Upper lobe of left lung (tissue), 6 donors: ENCODE measurements around the gene ATP9A. TPM values are rescaled to one million over a fixed set of nuclear protein-coding genes. Genes with fewer than 3 reads are reported as not detected.
"Not testable (repeated sequence)": the region's sequence is repeated elsewhere in the genome, so short reads cannot be mapped to it uniquely, and the experiment has no call there.

Experiments used
- ATAC-seq, 2 donors: fragments of 200-7000 bp; cut with Tn5 transposase; one replicate each; pipeline ENCODE4 v1.9.1; 2022; ENCODE audit warnings: mild to moderate bottlenecking in 2 of 2, moderate library complexity in 2 of 2; ENCODE audit not compliant: low FRiP score in 2 of 2
- DNase-seq, 2 donors: peaks; one replicate each; pipeline ENCODE4 v3.0.0-alpha.2; 2019 to 2020
- H3K27ac ChIP-seq, 4 donors: fragments of 200-600 bp; sonication (generic); one replicate each; pipeline ENCODE4 v1.5.1; 2016 to 2019
- H3K27me3 ChIP-seq, 4 donors: fragments of 200-600 bp; sonication (generic); one replicate each; pipeline ENCODE4 v1.5.1; 2017 to 2019
- H3K36me3 ChIP-seq, 4 donors: fragments of 200-600 bp; sonication (generic); one replicate each; pipeline ENCODE4 v1.5.1; 2016 to 2019
- H3K4me1 ChIP-seq, 4 donors: fragments of 200-600 bp; sonication (generic); one replicate each; pipeline ENCODE4 v1.5.1; 2018 to 2019
- H3K4me3 ChIP-seq, 4 donors: fragments of 200-600 bp; sonication (generic); one replicate each; pipeline ENCODE4 v1.5.1; 2017 to 2019; ENCODE audit warnings: mild to moderate bottlenecking in 2 of 4, moderate library complexity in 1 of 4
- H3K9me3 ChIP-seq, 4 donors: fragments of 200-600 bp; sonication (generic); one replicate each; pipeline ENCODE4 v1.5.1; 2018 to 2019
- EP300 ChIP-seq, 4 donors: sonication (generic); formaldehyde crosslinking; IDR thresholded peaks; one replicate each; pipeline ENCODE4 v1.5.1; 2017; ENCODE audit warnings: antibody characterized with exemption in 4 of 4, control low read depth in 2 of 4
- POLR2A ChIP-seq, 4 donors: fragments of 450-650 bp; IDR thresholded peaks; one replicate each; pipeline ENCODE4 v1.5.1; 2016 to 2017; ENCODE audit warnings: antibody characterized with exemption in 4 of 4, mild to moderate bottlenecking in 2 of 4
- POLR2AphosphoS5 ChIP-seq, 2 donors: sonication (generic); formaldehyde crosslinking; IDR thresholded peaks; one replicate each; pipeline ENCODE4 v1.5.1; 2017; ENCODE audit warnings: antibody characterized with exemption in 2 of 2
- WGBS, 2 donors: methylation state at CpG; one replicate each; pipeline ENCODE4 v1.1.5; 2017 to 2018; 5-methylcytosine and 5-hydroxymethylcytosine counted together
- total RNA-seq, 6 donors: library from RNA; depleted of rRNA in 4 of 6; stranded (reverse); fragments of >200 nt in 4 of 6; gene quantifications; one replicate each; pipeline versions ENCODE4 v1.1.0 to v1.2.1, GENCODE V29; 2016 to 2021
- TF ChIP-seq, protein P1 (sequence below), 6 experiments: fragments of 450-650 bp in 4 of 6; fragments of 200-600 bp in 2 of 6; sonication (generic) in 2 of 6; IDR thresholded peaks; one replicate each; pipeline ENCODE4 v1.5.1; 2016 to 2019; ENCODE audit warnings: antibody characterized with exemption in 6 of 6
- donor health status: DM: no; HTN: no; CAD: no; lungs with moderate emphysema.
- donor health status: DM: no; HTN: yes; CAD: no; lungs with severe emphysema.

Gene ATP9A
- total RNA-seq, 6 donors from 2014 or later = 15.7 to 31.3 (median 22.8) TPM

DNA sequence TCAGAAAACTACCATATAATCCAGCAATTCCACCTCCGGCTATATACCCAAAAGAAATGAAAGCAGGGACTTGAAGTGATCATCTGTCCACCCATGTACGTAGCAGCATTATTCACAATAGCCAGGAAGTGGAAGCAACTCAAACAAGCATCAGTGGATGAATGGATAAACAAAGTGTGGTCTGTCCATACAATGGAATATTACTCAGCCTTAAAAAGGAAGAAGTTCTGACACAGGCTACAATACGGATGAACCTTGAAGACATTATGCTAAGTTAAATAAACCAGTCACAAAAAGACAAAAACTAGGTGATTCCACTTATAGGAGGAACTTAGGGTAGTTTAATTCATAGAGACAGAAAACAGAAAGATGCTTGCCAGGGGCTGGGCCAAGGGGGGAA lies 76.5 kb downstream of the ATP9A start:
- Histone ChIP-seq H3K4me1 (peaks cover 1 to 13% (median 8%) of the 10 kb centered on the region in 4 donors), H3K27me3 (no peaks in the 10 kb centered on the region), H3K27ac (no peak overlapping the region), H3K36me3 (peaks cover 0 to 4% (median 0%) of the 10 kb centered on the region in 4 donors), H3K9me3 (no peaks in the 10 kb centered on the region), H3K4me3 (no peak overlapping the region)
- DNase-seq = no peak
- WGBS, 2 donors = 97 to 98% methylated on average over 3 of the region's 3 CpGs
- no peak for ATAC-seq
- no peak for TF ChIP-seq POLR2AphosphoS5 (IDR thresholded peaks at IDR 0.05)
- TF ChIP-seq POLR2A (IDR thresholded peaks at IDR 0.05) = no peak
- TF ChIP-seq, protein P1, sequence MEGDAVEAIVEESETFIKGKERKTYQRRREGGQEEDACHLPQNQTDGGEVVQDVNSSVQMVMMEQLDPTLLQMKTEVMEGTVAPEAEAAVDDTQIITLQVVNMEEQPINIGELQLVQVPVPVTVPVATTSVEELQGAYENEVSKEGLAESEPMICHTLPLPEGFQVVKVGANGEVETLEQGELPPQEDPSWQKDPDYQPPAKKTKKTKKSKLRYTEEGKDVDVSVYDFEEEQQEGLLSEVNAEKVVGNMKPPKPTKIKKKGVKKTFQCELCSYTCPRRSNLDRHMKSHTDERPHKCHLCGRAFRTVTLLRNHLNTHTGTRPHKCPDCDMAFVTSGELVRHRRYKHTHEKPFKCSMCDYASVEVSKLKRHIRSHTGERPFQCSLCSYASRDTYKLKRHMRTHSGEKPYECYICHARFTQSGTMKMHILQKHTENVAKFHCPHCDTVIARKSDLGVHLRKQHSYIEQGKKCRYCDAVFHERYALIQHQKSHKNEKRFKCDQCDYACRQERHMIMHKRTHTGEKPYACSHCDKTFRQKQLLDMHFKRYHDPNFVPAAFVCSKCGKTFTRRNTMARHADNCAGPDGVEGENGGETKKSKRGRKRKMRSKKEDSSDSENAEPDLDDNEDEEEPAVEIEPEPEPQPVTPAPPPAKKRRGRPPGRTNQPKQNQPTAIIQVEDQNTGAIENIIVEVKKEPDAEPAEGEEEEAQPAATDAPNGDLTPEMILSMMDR (IDR thresholded peaks at IDR 0.05) = no peak
- no peak for TF ChIP-seq EP300 (IDR thresholded peaks at IDR 0.05)

GRCh38 chr20:51688600-51689244 lies 79.5 kb downstream of the ATP9A start:
- H3K4me1 ChIP-seq = no peaks in the 10 kb centered on the region
- WGBS, 2 donors = 91 to 92% methylated on average over 19 of the region's 19 CpGs
- no peaks in the 10 kb centered on the region for H3K27me3 ChIP-seq
- H3K4me3 ChIP-seq = no peak overlapping the region
- DNase-seq = no peak
- no peak overlapping the region for H3K27ac ChIP-seq
- H3K9me3 ChIP-seq = no peaks in the 10 kb centered on the region
- peaks cover 0 to 4% (median 0%) of the 10 kb centered on the region in 4 donors for H3K36me3 ChIP-seq
- no peak for ATAC-seq
- TF ChIP-seq POLR2AphosphoS5 (IDR thresholded peaks at IDR 0.05) = no peak
- TF ChIP-seq EP300 (IDR thresholded peaks at IDR 0.05) = no peak
- TF ChIP-seq, protein P1 (IDR thresholded peaks at IDR 0.05) = no peak
- TF ChIP-seq POLR2A (IDR thresholded peaks at IDR 0.05) = no peak

GRCh38 chr20:51687630-51688029 lies 80.6 kb downstream of the ATP9A start:
- H3K4me1 ChIP-seq = no peaks in the 10 kb centered on the region
- WGBS, 2 donors = 84 to 90% methylated on average over 3 of the region's 3 CpGs
- H3K27ac ChIP-seq = no peak overlapping the region
- H3K4me3 ChIP-seq = no peak overlapping the region
- ATAC-seq = no peak
- TF ChIP-seq POLR2AphosphoS5 (IDR thresholded peaks at IDR 0.05) (no peak), EP300 (IDR thresholded peaks at IDR 0.05) (no peak), POLR2A (IDR thresholded peaks at IDR 0.05) (no peak)
- TF ChIP-seq, protein P1 (IDR thresholded peaks at IDR 0.05) = no peak
- peaks cover 0 to 4% (median 0%) of the 10 kb centered on the region in 4 donors for H3K36me3 ChIP-seq
- DNase-seq = no peak
- no peaks in the 10 kb centered on the region for H3K9me3 ChIP-seq
- no peaks in the 10 kb centered on the region for H3K27me3 ChIP-seq

DNA sequence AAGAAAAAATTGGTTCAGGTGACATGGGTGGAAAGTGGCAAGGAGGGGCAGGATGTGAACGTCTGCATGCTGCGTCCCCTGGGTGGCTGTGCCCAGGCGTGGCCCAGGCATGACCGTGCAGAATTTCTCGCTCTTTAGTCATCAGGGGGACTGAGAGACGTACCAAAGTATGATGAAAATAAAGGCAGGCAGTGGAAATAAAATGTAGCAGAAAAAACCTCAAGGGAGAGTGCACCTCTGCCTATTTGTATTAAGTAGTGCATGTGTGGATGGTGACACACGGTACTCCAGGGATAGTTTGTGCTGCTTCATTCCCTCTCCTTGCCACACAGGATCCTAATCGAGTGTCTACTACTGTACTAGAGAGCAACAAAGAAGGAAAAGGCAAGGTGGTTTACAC lies 81.1 kb downstream of the ATP9A start:
- 63 to 88% methylated on average over 8 of the region's 8 CpGs for WGBS, 2 donors
- DNase-seq (peak in 1 of 2 donors; percentile 36), ATAC-seq (no peak)

GRCh38 chr20:51685494-51685893 lies 82.7 kb downstream of the ATP9A start:
- ATAC-seq, H3K9me3 ChIP-seq, DNase-seq, H3K4me1 ChIP-seq, H3K4me3 ChIP-seq, H3K36me3 ChIP-seq, H3K27ac ChIP-seq, H3K27me3 ChIP-seq: not testable (repeated sequence)
- WGBS, 2 donors = 45 to 71% methylated on average over 2 of the region's 2 CpGs

More for the DNA sequence above, 81.1 kb downstream of the ATP9A start:
- TF ChIP-seq, protein P1 (IDR thresholded peaks at IDR 0.05) = no peak
- TF ChIP-seq EP300 (IDR thresholded peaks at IDR 0.05) = no peak
- TF ChIP-seq POLR2AphosphoS5 (IDR thresholded peaks at IDR 0.05) = no peak
- no peak for TF ChIP-seq POLR2A (IDR thresholded peaks at IDR 0.05)
- Histone ChIP-seq H3K27me3 (no peaks in the 10 kb centered on the region), H3K27ac (no peak overlapping the region), H3K9me3 (no peaks in the 10 kb centered on the region), H3K4me1 (no peaks in the 10 kb centered on the region), H3K36me3 (peaks cover 0 to 3% (median 0%) of the 10 kb centered on the region in 4 donors), H3K4me3 (no peak overlapping the region)
